Endodermal cell (in vitro differentiated cells): ENCODE data around the gene CHODL. TPM values are rescaled to one million over a fixed set of nuclear protein-coding genes. Genes with fewer than 3 reads are reported as not detected.

Experiments used
- DNase-seq: peaks from one replicate; pipeline ENCODE4 v3.0.0-alpha.2; 2017
- H3K27ac ChIP-seq: 2 replicates; pipeline ENCODE4 v1.5.1; 2013; ENCODE audit warnings: mild to moderate bottlenecking, low read depth, low read length, moderate library complexity
- H3K27me3 ChIP-seq: 2 replicates; pipeline ENCODE4 v1.6.1; 2013; ENCODE audit warnings: mild to moderate bottlenecking, low read length, moderate library complexity; ENCODE audit not compliant: insufficient read depth, control insufficient read depth, poor library complexity, severe bottlenecking
- H3K36me3 ChIP-seq: 2 replicates; pipeline ENCODE4 v1.7.0; 2013; ENCODE audit warnings: mild to moderate bottlenecking, low read length, moderate library complexity; ENCODE audit not compliant: control insufficient read depth, insufficient read depth
- H3K4me1 ChIP-seq: one replicate; pipeline ENCODE4 v1.7.0; 2013; ENCODE audit warnings: low read length; ENCODE audit not compliant: control insufficient read depth, insufficient read depth
- H3K4me3 ChIP-seq: 2 replicates; pipeline ENCODE4 v1.5.1; 2013; ENCODE audit warnings: mild to moderate bottlenecking, low read length, moderate library complexity
- H3K9ac ChIP-seq: 2 replicates; pipeline ENCODE4 v1.6.1; 2013; ENCODE audit warnings: mild to moderate bottlenecking, low read length, moderate library complexity; ENCODE audit not compliant: poor library complexity, severe bottlenecking; ENCODE audit errors: extremely low read depth
- H3K9me3 ChIP-seq: 2 replicates; pipeline ENCODE4 v1.6.1; 2013; ENCODE audit warnings: mild to moderate bottlenecking, low read length, moderate library complexity; ENCODE audit not compliant: control insufficient read depth
- H3K27ac Mint-ChIP-seq: 2 replicates; pipeline ENCODE4 v1.8.0; 2020; ENCODE audit warnings: mixed read lengths
- H3K27me3 Mint-ChIP-seq: 2 replicates; pipeline ENCODE4 v1.8.0; 2021; ENCODE audit warnings: mild to moderate bottlenecking, mixed read lengths; ENCODE audit not compliant: insufficient read depth
- H3K36me3 Mint-ChIP-seq: 2 replicates; pipeline ENCODE4 v1.8.0; 2020; ENCODE audit warnings: low read depth, mixed read lengths
- H3K4me1 Mint-ChIP-seq: 2 replicates; pipeline ENCODE4 v1.8.0; 2020; ENCODE audit warnings: mixed read lengths
- H3K4me3 Mint-ChIP-seq: 2 replicates; pipeline ENCODE4 v1.8.0; 2020; ENCODE audit warnings: mild to moderate bottlenecking, moderate library complexity, mixed read lengths
- H3K9me3 Mint-ChIP-seq: 2 replicates; pipeline ENCODE4 v1.8.0; 2020; ENCODE audit warnings: mild to moderate bottlenecking, mixed read lengths
- CTCF ChIP-seq: fragments of 200-600 bp; sonication (generic); conservative IDR thresholded peaks from 2 replicates; pipeline ENCODE4 v1.5.0; 2021; ENCODE audit warnings: antibody characterized with exemption, mild to moderate bottlenecking
- WGBS, 2 experiments: methylation state at CpG; one replicate each; pipeline versions ENCODE4 v1.1.5 to v1.1.7; 2013; ENCODE audit warnings: missing lambda C conversion rate in 2 of 2, mixed read lengths in 1 of 2; ENCODE audit not compliant: insufficient coverage in 1 of 2, insufficient read length in 1 of 2; 5-methylcytosine and 5-hydroxymethylcytosine counted together
- total RNA-seq, 2 donors: library from RNA; stranded (reverse); fragmentation: NEBNext Ultra II Directional in 1 of 2; extraction: Animal tissue kit (Norgen Biotek cat#: 25700) in 1 of 2; gene quantifications; 2 replicates in 1 of 2; 3 replicates in 1 of 2; pipeline ENCODE4 v1.2.1, GENCODE V29; 2021

The CHODL gene
- total RNA-seq, 2 donors from 2014 or later, result 2.2 to 4.2 TPM

- WGBS, 2 experiments, result 100% methylated on average over 1 of the region's 1 CpG; no CpG with 5 or more reads in 1 of the 2 experiments
- TF ChIP-seq CTCF, result no peak
- Histone ChIP-seq H3K27ac (no peak overlapping the region), H3K36me3 (no peaks in the 10 kb centered on the region), H3K9me3 (no peaks in the 10 kb centered on the region), H3K4me1 (no peaks in the 10 kb centered on the region), H3K27me3 (no peaks in the 10 kb centered on the region), H3K9ac (no peak overlapping the region), H3K4me3 (no peak overlapping the region)
- Mint-ChIP-seq H3K9me3 (peaks cover 5% of the 10 kb centered on the region), H3K27me3 (no peaks in the 10 kb centered on the region), H3K36me3 (no peaks in the 10 kb centered on the region), H3K4me1 (no peaks in the 10 kb centered on the region), H3K27ac (no peak overlapping the region), H3K4me3 (no peak overlapping the region)
- DNase-seq, result no peak
Observed at GRCh38 chr21:18235545-18235944, 9.1 kb upstream of the CHODL start.

- Mint-ChIP-seq H3K36me3 (no peaks in the 10 kb centered on the region), H3K4me1 (peaks cover 7% of the 10 kb centered on the region), H3K4me3 (peak overlapping the region; percentile 56), H3K9me3 (no peaks in the 10 kb centered on the region), H3K27ac (no peak overlapping the region), H3K27me3 (peaks cover 56% of the 10 kb centered on the region)
- H3K27me3 ChIP-seq, result peaks cover 63% of the 10 kb centered on the region
- no peak for TF ChIP-seq CTCF
- WGBS, 2 experiments, result 7 to 17% methylated on average over 5 to 22 of the region's 22 CpGs
- H3K4me1 ChIP-seq, result no peaks in the 10 kb centered on the region
- peak overlapping the region; percentile 80 for H3K4me3 ChIP-seq
- no peak overlapping the region for H3K27ac ChIP-seq
- H3K36me3 ChIP-seq, result no peaks in the 10 kb centered on the region
- DNase-seq, result peak; percentile 54
- H3K9ac ChIP-seq, result no peak overlapping the region
- no peaks in the 10 kb centered on the region for H3K9me3 ChIP-seq
Observed at GRCh38 chr21:18245464-18245967, 883 bp downstream of the CHODL start.

DNA sequence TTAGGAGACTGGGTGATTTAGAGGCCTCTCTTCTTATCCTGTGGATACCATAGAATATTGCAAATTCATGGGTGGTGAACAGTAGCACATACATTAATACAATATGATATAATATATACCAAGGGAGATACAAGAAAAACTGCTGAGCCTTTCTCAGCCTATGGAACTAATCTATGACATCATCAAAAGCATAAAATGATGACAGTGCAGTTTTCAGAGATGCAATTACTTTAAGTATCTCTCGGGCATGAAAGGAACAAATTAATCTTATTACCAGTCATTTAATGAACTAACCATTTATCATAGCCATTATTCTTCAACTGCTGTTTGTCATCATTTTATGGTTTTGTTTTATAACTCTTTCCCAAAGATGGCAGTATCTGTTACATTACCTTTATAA, 3.5 kb downstream of the CHODL start:
- Histone ChIP-seq H3K9me3 (no peaks in the 10 kb centered on the region), H3K27me3 (peaks cover 51% of the 10 kb centered on the region)
- no peak overlapping the region for H3K4me3 Mint-ChIP-seq

More for the DNA sequence above, 3.5 kb downstream of the CHODL start:
- no peak for DNase-seq
- H3K9ac ChIP-seq, result no peak overlapping the region
- no peak overlapping the region for H3K27ac ChIP-seq
- H3K4me1 Mint-ChIP-seq, result peaks cover 7% of the 10 kb centered on the region
- H3K4me1 ChIP-seq, result no peaks in the 10 kb centered on the region
- H3K36me3 ChIP-seq, result no peaks in the 10 kb centered on the region
- TF ChIP-seq CTCF, result no peak
- H3K27ac Mint-ChIP-seq, result no peak overlapping the region
- peaks cover 43% of the 10 kb centered on the region for H3K27me3 Mint-ChIP-seq
- H3K9me3 Mint-ChIP-seq, result no peaks in the 10 kb centered on the region
- H3K4me3 ChIP-seq, result no peak overlapping the region
- H3K36me3 Mint-ChIP-seq, result no peaks in the 10 kb centered on the region
- WGBS, 2 experiments, result 87% methylated on average over 1 of the region's 1 CpG; no CpG with 5 or more reads in 1 of the 2 experiments
